ENCODE data around the gene DGCR8. TPM values are rescaled to one million over a fixed set of nuclear protein-coding genes. Genes with fewer than 3 reads are reported as not detected.

The DGCR8 gene
- total and polyA plus RNA-seq, 2 of the 4 experiments (the other 2 are of a cell fraction): 16.7 to 25.3 TPM

DNA sequence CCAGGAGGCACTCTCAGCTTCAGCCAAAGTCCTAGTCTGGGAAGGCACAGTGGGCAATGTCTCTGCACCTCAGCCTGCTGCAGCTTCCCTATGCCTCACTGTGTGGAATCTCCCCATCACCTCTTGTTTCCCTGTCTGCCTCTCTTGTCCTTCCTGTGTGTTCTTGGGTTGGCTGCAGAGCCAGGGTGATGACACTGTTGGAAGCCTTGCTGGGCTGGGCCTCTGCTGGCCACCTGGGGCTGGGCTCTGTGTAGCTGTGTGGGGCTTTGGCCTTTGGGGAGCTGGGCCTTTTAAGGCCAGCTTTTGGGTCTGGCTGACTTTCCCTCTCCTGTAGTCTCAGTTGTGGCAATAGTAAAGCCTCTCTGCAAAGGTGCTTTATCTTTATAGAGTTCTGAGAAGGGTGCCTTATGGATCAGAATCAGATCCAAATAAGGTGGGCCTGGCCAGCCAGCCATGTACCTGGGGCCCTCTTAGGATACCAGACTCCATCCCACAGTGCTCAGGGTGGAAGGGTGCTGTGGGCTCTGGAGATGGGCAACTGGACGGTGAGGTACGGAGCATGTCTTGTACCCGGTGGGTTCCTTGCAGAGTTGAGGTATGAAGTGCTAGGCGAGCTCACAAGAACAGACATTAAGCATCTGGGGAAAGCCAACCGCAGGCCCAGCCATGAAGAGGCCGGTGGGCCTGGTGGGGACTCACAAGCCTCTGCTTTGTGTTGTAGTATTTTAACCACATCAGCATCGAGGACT is 25.6 kb downstream of the DGCR8 start:
- dilution Hi-C loops (cut with HindIII; ENCODE audit: low sequenced_read_pairs, unreplicated experiment) (no loop called here), intact Hi-C loops (cut with micrococcal nuclease) (no loop called here), in situ Hi-C loops (cut with MboI; ENCODE audit: low sequenced_read_pairs) (no loop called here)
- Histone ChIP-seq H3K4me1 (ENCODE audit: control insufficient read depth, insufficient read depth, low read length) (no peaks in the 10 kb centered on the region), H3K27ac (ENCODE audit: insufficient read depth, low read length) (no peak overlapping the region), H3K23ac (ENCODE audit: low read depth, low read length) (no peak overlapping the region), H2BK120ac (ENCODE audit: low read depth, low read length) (no peak overlapping the region), H2AFZ (replicated peaks; ENCODE audit: low read length, poor library complexity) (peak overlapping the region; percentile 21), H3K79me1 (ENCODE audit: low read depth in 1 of 2, low read length in 2 of 2) (peaks cover 17 to 56% of the 10 kb centered on the region in 2 experiments), H2BK15ac (ENCODE audit: low read depth, low read length) (no peak overlapping the region), H2AK9ac (replicated peaks; ENCODE audit: low read depth, low read length, poor library complexity) (peak overlapping the region; percentile 53), H3K4ac (ENCODE audit: low read depth, low read length) (no peak overlapping the region), H2BK5ac (ENCODE audit: low read depth, low read length, poor library complexity, severe bottlenecking) (no peak overlapping the region), H3K18ac (ENCODE audit: low read depth, low read length) (no peak overlapping the region), H3K9ac (ENCODE audit: low read depth, low read length) (no peak overlapping the region), H3K36me3 (ENCODE audit: control insufficient read depth, insufficient read depth, low read length) (peaks cover 76% of the 10 kb centered on the region), H3K14ac (replicated peaks; ENCODE audit: low read depth, low read length) (no peak overlapping the region), H3K4me2 (ENCODE audit: low read depth, low read length) (no peak overlapping the region), H3K56ac (ENCODE audit: extremely low read depth, insufficient read depth, low read length) (no peak overlapping the region), H3K27me3 (ENCODE audit: control insufficient read depth, insufficient read depth, low read length) (no peaks in the 10 kb centered on the region), H4K8ac (ENCODE audit: low read depth in 2 of 2, low read length in 2 of 2) (no peak overlapping the region), H3K4me3 (ENCODE audit: insufficient read depth, low read depth, low read length) (no peak overlapping the region), H3K9me3 (ENCODE audit: control insufficient read depth, insufficient read depth, low read length) (no peaks in the 10 kb centered on the region), H2AK5ac (ENCODE audit: low read depth, low read length) (no peak overlapping the region), H2BK20ac (ENCODE audit: low read depth, low read length) (no peak overlapping the region), H3K9me1 (ENCODE audit: insufficient read depth, low read length) (no peaks in the 10 kb centered on the region), H4K20me1 (ENCODE audit: insufficient read depth, low read length) (peaks cover 54% of the 10 kb centered on the region), H4K91ac (ENCODE audit: insufficient read depth, low read depth, low read length) (no peak overlapping the region), H4K5ac (ENCODE audit: low read depth, low read length) (no peak overlapping the region)
- ATAC-seq (ENCODE audit: low read depth) (no peak), DNase-seq (no peak)
- CTCF ChIA-PET: no interaction called here
- 100% methylated on average over 4 of the region's 7 CpGs; no CpG with 5 or more reads in 1 of the 2 experiments for WGBS, 2 experiments (ENCODE audit: extremely low coverage in 2 of 2, insufficient read length in 1 of 2)
- BruUV-seq (replicated peaks): no TSS peak
- TF ChIP-seq POLR2A (IDR thresholded peaks at IDR 0.05; ENCODE audit: low read depth, low read length) (no peak), MXI1 (IDR thresholded peaks at IDR 0.05; ENCODE audit: borderline replicate concordance, low read depth, low read length) (no peak), RFX5 (IDR thresholded peaks at IDR 0.05; ENCODE audit: low read depth, low read length) (no peak)
- TF ChIP-seq, protein P1, sequence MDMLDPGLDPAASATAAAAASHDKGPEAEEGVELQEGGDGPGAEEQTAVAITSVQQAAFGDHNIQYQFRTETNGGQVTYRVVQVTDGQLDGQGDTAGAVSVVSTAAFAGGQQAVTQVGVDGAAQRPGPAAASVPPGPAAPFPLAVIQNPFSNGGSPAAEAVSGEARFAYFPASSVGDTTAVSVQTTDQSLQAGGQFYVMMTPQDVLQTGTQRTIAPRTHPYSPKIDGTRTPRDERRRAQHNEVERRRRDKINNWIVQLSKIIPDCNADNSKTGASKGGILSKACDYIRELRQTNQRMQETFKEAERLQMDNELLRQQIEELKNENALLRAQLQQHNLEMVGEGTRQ (IDR thresholded peaks at IDR 0.05; ENCODE audit: low read depth, low read length): no peak
- TF ChIP-seq, protein P2, sequence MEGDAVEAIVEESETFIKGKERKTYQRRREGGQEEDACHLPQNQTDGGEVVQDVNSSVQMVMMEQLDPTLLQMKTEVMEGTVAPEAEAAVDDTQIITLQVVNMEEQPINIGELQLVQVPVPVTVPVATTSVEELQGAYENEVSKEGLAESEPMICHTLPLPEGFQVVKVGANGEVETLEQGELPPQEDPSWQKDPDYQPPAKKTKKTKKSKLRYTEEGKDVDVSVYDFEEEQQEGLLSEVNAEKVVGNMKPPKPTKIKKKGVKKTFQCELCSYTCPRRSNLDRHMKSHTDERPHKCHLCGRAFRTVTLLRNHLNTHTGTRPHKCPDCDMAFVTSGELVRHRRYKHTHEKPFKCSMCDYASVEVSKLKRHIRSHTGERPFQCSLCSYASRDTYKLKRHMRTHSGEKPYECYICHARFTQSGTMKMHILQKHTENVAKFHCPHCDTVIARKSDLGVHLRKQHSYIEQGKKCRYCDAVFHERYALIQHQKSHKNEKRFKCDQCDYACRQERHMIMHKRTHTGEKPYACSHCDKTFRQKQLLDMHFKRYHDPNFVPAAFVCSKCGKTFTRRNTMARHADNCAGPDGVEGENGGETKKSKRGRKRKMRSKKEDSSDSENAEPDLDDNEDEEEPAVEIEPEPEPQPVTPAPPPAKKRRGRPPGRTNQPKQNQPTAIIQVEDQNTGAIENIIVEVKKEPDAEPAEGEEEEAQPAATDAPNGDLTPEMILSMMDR (conservative IDR thresholded peaks at IDR 0.05; ENCODE audit: low read depth, low read length): no peak
- POLR2A ChIA-PET (ENCODE audit: unreplicated experiment): no interaction called here
